GM19452 (cell line): ENCODE data around the gene TMEM200A.
"Not testable (repeated sequence)": the region's sequence is repeated elsewhere in the genome, so short reads cannot be mapped to it uniquely, and the experiment has no call there.

Experiments
- ATAC-seq: cut with Tn5 transposase; IDR thresholded peaks from one replicate; pipeline ENCODE4 v1.9.1; 2021; ENCODE audit not compliant: unreplicated experiment

TMEM200A gene

GRCh38 chr6:130365166-130366106, at the start of gene TMEM200A:
TSS of gene TMEM200A (plus strand) at chr6:130366017. CDS start at chr6:130440423, 74,406 bp downstream.
- peak; percentile 65 for ATAC-seq

GRCh38 chr6:130320908-130321307, 44.9 kb upstream of the TMEM200A start:
- ATAC-seq: no peak

DNA sequence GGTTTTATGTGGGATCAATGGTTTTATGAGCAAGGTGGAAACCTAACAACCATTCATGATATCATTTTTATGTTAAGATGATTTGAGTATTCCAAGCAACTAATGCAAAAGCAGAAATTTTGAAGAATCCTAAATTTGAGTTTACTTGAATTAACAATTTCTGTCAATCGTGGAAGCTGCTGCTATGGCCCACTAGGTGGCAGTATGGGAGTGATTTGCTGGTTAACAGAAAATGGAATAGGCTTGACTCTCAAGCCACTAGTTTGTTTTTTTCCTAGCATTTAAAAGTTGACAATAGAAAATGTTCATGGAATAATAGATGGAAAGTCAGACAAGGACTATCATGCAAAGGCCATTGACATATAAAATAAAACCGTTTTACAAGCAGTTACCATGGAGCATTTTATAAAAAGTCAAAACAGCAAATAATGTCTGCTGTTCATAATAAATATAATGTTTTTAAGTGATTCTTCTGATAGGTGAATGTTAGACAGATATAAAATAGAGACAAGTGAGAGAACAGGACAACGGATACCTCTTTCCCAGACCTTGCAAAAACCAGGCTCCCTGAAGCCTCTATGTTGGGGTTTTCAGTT, 43.0 kb upstream of the TMEM200A start:
- no peak for ATAC-seq

DNA sequence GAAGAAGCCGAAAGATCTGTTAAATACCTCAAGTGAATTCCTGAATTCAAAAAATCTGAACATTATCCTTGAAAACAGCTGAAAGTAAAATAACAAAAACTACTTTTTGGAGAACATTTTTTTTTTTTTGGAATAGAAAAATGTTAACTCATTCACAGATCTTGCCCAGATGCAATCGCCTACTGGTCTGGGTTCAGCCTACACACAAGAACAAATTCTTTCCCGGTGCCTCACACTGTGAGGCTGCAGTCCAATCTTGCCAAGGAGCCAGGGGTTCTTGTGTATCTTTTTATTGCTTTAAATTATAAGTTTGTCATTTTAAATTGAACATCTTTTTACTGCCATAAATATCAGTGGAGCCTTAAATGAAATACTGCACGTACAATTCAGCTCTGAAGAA, 41.2 kb upstream of the TMEM200A start:
- ATAC-seq: no peak

DNA sequence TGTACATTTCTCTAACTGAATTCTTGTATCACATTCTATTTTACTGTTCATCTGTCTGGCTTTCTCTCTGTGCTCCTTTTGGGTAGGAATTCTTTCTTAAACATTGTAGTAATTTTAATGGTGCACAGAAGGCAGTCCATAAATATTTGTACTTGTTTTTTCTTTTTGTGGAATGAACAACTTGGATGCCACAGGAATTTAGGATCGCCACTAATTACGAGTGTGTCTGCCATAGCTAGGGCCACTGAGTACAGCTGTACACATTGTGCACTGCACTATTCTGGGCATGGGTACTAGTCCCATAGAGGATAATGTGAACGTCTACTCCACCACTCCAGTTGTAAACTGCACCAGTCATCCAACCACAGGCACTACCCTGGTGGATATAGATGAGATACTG, 39.3 kb upstream of the TMEM200A start:
- ATAC-seq: no peak

GRCh38 chr6:130337534-130337933, 28.3 kb upstream of the TMEM200A start:
- no peak for ATAC-seq

GRCh38 chr6:130346324-130346723, 19.5 kb upstream of the TMEM200A start:
- ATAC-seq: not testable (repeated sequence)

DNA sequence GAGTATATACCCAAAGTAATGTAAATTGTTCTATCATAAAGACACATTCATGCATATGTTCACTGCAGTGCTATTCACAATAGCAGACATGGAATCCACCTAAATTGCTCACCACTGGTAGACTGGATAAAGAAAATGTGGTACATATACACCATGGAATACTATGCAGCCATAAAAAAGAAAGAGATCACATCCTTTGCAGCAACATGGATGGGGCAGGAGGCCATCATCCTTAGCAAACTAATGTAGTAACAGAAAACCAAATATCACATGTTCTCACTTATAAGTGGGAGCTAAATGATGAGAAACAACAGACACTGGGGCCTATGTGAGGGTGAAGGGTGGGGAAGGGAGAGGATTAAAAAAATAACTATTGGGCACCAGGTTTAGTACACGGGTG, 11.5 kb upstream of the TMEM200A start:
- no peak for ATAC-seq

GRCh38 chr6:130355572-130355971, 10.2 kb upstream of the TMEM200A start:
- no peak for ATAC-seq

GRCh38 chr6:130357436-130357835, 8.4 kb upstream of the TMEM200A start:
- no peak for ATAC-seq

- no peak for ATAC-seq
Measured at GRCh38 chr6:130359736-130360135, 6.1 kb upstream of the TMEM200A start.

DNA sequence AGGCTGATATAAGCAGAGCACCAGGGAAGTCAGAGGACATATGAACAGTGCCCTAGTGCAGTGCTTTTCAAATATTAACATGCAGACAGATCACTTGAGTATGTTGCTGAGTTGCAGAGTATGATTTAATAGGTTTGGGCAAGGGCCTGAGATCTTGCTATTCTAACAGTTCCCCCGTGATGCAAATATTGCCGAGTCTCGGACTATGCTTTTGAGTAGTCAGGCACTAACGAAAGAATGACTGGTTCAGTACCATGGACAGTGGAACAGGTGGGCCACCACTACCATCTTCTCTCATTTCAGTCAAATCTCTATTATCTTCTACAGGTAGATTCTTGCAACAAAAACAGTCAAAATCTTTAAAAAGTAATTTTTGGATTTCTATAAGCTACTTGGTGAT, 3.7 kb upstream of the TMEM200A start:
- no peak for ATAC-seq

DNA sequence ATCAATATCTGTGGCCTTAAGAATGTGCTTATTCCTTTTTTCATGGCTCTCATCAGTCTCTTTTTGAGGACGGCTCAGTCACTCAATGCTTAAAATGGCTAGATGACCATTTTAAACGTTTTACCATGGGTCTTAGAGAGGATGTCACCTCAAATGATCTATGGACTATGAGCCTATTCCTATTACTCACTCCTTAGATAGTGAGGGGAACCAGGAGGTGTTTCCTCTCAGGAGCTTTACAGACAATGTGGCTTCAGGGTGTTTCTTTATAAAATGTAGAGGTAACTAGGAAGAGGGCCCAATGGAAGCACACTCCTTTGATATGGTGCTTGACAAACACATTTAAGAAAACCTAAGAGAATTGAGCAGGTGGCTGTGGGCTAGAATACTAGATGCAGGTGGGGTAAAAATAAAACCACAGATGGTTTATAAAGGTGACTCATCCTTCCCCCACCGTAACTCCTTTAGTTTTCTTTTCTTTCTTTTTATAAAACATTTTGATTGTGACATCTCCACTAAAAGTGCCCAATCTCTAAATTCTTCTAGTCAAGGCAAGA, 1.5 kb upstream of the TMEM200A start:
- ATAC-seq: no peak

- ATAC-seq: peak; percentile 28
Measured at GRCh38 chr6:130366107-130367005, 539 bp downstream of the TMEM200A start.

- ATAC-seq: no peak
Measured at GRCh38 chr6:130367767-130368166, 1.9 kb downstream of the TMEM200A start.

DNA sequence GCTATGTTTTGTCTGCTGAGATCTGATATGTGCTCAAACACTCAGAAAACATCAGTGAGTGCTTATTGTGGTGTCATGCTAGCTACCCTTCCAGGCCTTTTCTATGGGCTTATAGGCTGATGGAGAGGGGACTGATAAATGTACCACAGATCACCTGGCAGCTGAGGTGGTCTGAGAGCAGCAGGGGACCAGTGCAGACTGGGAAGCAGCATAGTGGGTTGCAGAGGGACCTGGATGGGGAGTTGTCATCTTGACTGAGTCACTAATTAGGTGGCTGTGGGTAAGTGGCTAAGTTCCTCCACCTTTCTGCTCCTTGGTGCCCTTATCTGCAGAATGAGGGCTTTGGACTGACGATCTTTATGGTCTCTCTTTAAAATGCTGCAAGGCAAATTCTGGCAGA, 2.8 kb downstream of the TMEM200A start:
- ATAC-seq: no peak

DNA sequence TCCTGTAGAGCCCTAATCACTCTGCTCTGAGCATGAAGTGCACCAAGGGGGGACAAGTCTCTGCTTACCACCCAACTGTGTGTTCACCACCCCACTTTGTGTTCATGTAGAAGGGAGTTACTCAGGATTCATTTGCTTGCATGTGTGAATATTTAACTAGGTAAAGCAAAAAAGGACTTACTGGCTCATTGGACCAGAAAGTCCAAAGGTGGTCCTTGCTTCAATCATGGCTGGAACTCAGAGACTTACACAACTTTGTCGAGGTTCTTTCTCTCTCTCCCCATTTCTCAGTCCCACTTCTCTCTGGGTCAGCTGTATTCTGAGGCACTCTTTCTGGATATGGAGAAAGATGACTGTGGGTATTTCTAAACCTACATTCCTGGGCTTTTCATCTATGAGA, 4.0 kb downstream of the TMEM200A start:
- ATAC-seq: no peak

GRCh38 chr6:130371921-130372420, 6.2 kb downstream of the TMEM200A start:
- no peak for ATAC-seq

- no peak for ATAC-seq
Measured at GRCh38 chr6:130372786-130373185, 7.0 kb downstream of the TMEM200A start.

DNA sequence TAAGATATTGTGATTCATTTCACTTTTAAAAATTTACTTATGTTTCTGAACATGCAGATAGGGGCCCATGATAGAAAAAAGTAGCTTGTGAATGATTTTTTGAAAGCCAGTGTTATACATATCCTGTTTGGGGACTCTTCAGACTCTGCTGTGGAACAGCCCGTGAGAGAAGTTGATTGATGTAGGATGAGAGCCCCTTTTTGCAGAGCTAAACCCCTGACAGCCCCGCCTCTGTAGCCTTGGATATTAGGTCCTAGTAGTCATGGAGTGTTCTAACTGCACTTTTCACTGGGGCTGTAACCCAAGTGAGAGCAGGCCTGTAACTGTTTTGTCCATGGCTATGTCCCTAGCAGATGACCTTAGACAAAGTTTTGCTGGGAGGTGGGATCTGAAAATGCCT, 8.2 kb downstream of the TMEM200A start:
- no peak for ATAC-seq

DNA sequence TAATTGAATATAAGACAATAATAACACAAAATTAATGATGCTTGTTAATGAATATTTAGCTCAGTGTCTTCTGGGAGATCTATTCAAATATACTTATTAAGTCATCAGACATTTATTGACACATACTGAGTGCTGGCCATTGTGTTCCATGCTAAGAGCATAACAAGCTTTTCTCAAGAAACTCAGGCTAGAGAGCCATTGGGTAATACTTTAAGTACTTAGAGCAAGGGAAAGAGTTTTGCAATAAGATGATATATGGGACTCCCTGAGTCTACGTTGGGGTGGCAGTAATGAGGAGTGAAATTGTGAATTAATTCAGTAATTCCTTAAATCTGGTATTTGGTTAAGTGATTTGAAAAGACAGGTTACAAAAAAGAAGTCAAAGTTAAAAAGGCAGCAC, 11.1 kb downstream of the TMEM200A start:
- ATAC-seq: no peak
